OCI-LY7 (cell line): ENCODE results near the gene FAHD2A. TPM values are rescaled to one million over a fixed set of nuclear protein-coding genes. Genes with fewer than 3 reads are reported as not detected.

Experiments
- BruUV-seq: library from RNA; stranded (reverse); fragments of 400-500 nt; replicated peaks from 2 replicates; lab custom pipeline; 2021; lab: Mats Ljungman, UMichigan
- CTCF ChIA-PET: fragments of 300-600 bp; sonication (Branson Sonifier 250); formaldehyde crosslinking; loops from one replicate; lab custom pipeline; 2022; ENCODE audit warnings: antibody characterized with exemption; ENCODE audit not compliant: unreplicated experiment; lab: Charles Lee
- POLR2A ChIA-PET: fragments of 300-600 bp; sonication (Branson Sonifier 250); formaldehyde crosslinking; loops from one replicate; lab custom pipeline; 2022; ENCODE audit warnings: antibody characterized with exemption; lab: Charles Lee
- DNase-seq: peaks from one replicate; pipeline ENCODE4 v3.0.0-alpha.2; 2015; ENCODE audit warnings: low spot score
- H2AFZ ChIP-seq: fragments of 200-600 bp; sonication (generic), shearing (Covaris generic); 2 replicates; pipeline ENCODE4 v1.6.1; 2014; ENCODE audit warnings: mild to moderate bottlenecking, antibody characterized with exemption, low read length, moderate library complexity
- H3K27ac ChIP-seq: fragments of 200-600 bp; sonication (generic); 2 replicates; pipeline ENCODE4 v1.5.1; 2014; ENCODE audit warnings: mixed run types, low read depth, mild to moderate bottlenecking, moderate library complexity, low read length, inconsistent platforms; ENCODE audit not compliant: poor library complexity, severe bottlenecking
- H3K36me3 ChIP-seq: fragments of 200-600 bp; sonication (generic); 2 replicates; pipeline ENCODE4 v1.6.1; 2014; ENCODE audit warnings: mild to moderate bottlenecking, antibody characterized with exemption, low read length, moderate library complexity, mixed read lengths; ENCODE audit not compliant: insufficient read depth
- H3K4me1 ChIP-seq: fragments of 200-600 bp; sonication (generic); 2 replicates; pipeline ENCODE4 v1.5.1; 2014; ENCODE audit warnings: mild to moderate bottlenecking, low read length; ENCODE audit not compliant: insufficient read depth, poor library complexity, severe bottlenecking
- H3K4me2 ChIP-seq: fragments of 200-600 bp; sonication (generic); 2 replicates; pipeline ENCODE4 v1.6.1; 2014; ENCODE audit warnings: mild to moderate bottlenecking, low read length
- H3K4me3 ChIP-seq: fragments of 200-600 bp; sonication (generic); 2 replicates; pipeline ENCODE4 v1.5.1; 2014; ENCODE audit warnings: mild to moderate bottlenecking, low read depth, low read length; ENCODE audit not compliant: poor library complexity, severe bottlenecking
- H3K79me2 ChIP-seq: fragments of 200-600 bp; sonication (generic); 2 replicates; pipeline ENCODE4 v1.6.1; 2016; ENCODE audit warnings: low read depth, mild to moderate bottlenecking, low read length, moderate library complexity, mixed read lengths; ENCODE audit not compliant: insufficient read depth
- H3K9me2 ChIP-seq: fragments of 200-600 bp; sonication (generic); 2 replicates; pipeline ENCODE4 v1.6.1; 2016; ENCODE audit warnings: mild to moderate bottlenecking, low read length, mixed read lengths; ENCODE audit not compliant: insufficient read depth
- H3K9me3 ChIP-seq: fragments of 200-600 bp; sonication (generic); 2 replicates; pipeline ENCODE4 v1.6.1; 2014; ENCODE audit warnings: mild to moderate bottlenecking, mixed run types, low read length, mixed read lengths
- H4K20me1 ChIP-seq: fragments of 200-600 bp; sonication (generic); 2 replicates; pipeline ENCODE4 v1.6.1; 2014; ENCODE audit warnings: mild to moderate bottlenecking, antibody characterized with exemption, low read length, moderate library complexity, mixed read lengths; ENCODE audit not compliant: insufficient read depth
- CTCF ChIP-seq: fragments of 200-600 bp; sonication (generic); conservative IDR thresholded peaks from 2 replicates; pipeline ENCODE4 v1.5.1; 2014; ENCODE audit warnings: mild to moderate bottlenecking, antibody characterized with exemption, low read length, moderate library complexity, mixed read lengths
- EZH2phosphoT487 ChIP-seq: fragments of 200-600 bp; sonication (generic); IDR thresholded peaks from 2 replicates; pipeline ENCODE4 v1.6.1; 2018; ENCODE audit warnings: low read depth, borderline replicate concordance, mild to moderate bottlenecking, mixed run types, antibody characterized with exemption, low read length, moderate library complexity, mixed read lengths
- intact Hi-C: fragments of 100-400 bp; cut with micrococcal nuclease; formaldehyde crosslinking; loops from one replicate; pipeline ENCODE4 v1.10.0; 2022; ENCODE audit not compliant: unreplicated experiment
- total RNA-seq, 2 experiments: library from RNA; depleted of rRNA in 1 of 2; stranded (reverse); fragments of >200 nt in 1 of 2; shearing (Covaris generic) in 1 of 2; gene quantifications; 2 replicates each; pipeline ENCODE4 v1.2.3, GENCODE V29; 2014 to 2022

The FAHD2A gene
- total RNA-seq, 2 experiments from 2014 or later: 48.2 to 50.9 TPM

- intact Hi-C loops: no loop called here
- DNase-seq: no peak
- H3K9me2 ChIP-seq: no peaks in the 10 kb centered on the region
- POLR2A ChIA-PET: no interaction called here
- H3K4me2 ChIP-seq: no peak overlapping the region
- H4K20me1 ChIP-seq: no peaks in the 10 kb centered on the region
- H3K9me3 ChIP-seq: no peaks in the 10 kb centered on the region
- no TSS peak for BruUV-seq
- H3K4me1 ChIP-seq: no peaks in the 10 kb centered on the region
- no peaks in the 10 kb centered on the region for H3K79me2 ChIP-seq
- no peaks in the 10 kb centered on the region for H3K36me3 ChIP-seq
- no peak overlapping the region for H2AFZ ChIP-seq
- H3K27ac ChIP-seq: no peak overlapping the region
- no peak overlapping the region for H3K4me3 ChIP-seq
- TF ChIP-seq CTCF: no peak
- TF ChIP-seq EZH2phosphoT487: no peak
- CTCF ChIA-PET: no interaction called here
Measured at GRCh38 chr2:95356821-95357700, 45.4 kb upstream of the FAHD2A start.

GRCh38 chr2:95357717-95358280, 44.7 kb upstream of the FAHD2A start:
- Histone ChIP-seq H3K9me2 (no peaks in the 10 kb centered on the region), H3K36me3 (no peaks in the 10 kb centered on the region), H3K79me2 (no peaks in the 10 kb centered on the region), H3K27ac (no peak overlapping the region), H3K4me1 (no peaks in the 10 kb centered on the region), H3K4me3 (no peak overlapping the region), H4K20me1 (no peaks in the 10 kb centered on the region), H3K9me3 (no peaks in the 10 kb centered on the region), H3K4me2 (no peak overlapping the region), H2AFZ (no peak overlapping the region)
- TF ChIP-seq CTCF (no peak), EZH2phosphoT487 (no peak)
- POLR2A ChIA-PET: no interaction called here
- DNase-seq: no peak
- intact Hi-C loops: no loop called here
- BruUV-seq: no TSS peak
- CTCF ChIA-PET: no interaction called here

- CTCF ChIA-PET: no interaction called here
- intact Hi-C loops: no loop called here
Measured at GRCh38 chr2:95359031-95359430, 43.5 kb upstream of the FAHD2A start.

More at GRCh38 chr2:95359031-95359430, 43.5 kb upstream of the FAHD2A start:
- Histone ChIP-seq H3K9me2 (no peaks in the 10 kb centered on the region), H3K4me1 (no peaks in the 10 kb centered on the region), H3K4me2 (no peak overlapping the region), H2AFZ (no peak overlapping the region), H4K20me1 (no peaks in the 10 kb centered on the region), H3K27ac (no peak overlapping the region), H3K36me3 (no peaks in the 10 kb centered on the region), H3K9me3 (no peaks in the 10 kb centered on the region), H3K4me3 (no peak overlapping the region), H3K79me2 (no peaks in the 10 kb centered on the region)
- no peak for DNase-seq
- no TSS peak for BruUV-seq
- POLR2A ChIA-PET: no interaction called here
- TF ChIP-seq CTCF (no peak), EZH2phosphoT487 (no peak)
